Activated CD4-positive, alpha-beta T cell treated with anti-CD3 and anti-CD28 coated beads for 24 hours (primary cell): ENCODE measurements around the gene KRTAP12-2.

Source experiments
- DNase-seq, 2 donors: peaks; one replicate each; pipeline ENCODE4 v3.0.0-alpha.2; 2020; ENCODE audit warnings: low read depth in 2 of 2

Gene KRTAP12-2

GRCh38 chr21:44666401-44667320, at the start of gene KRTAP12-2:
KRTAP12-2 (minus strand) TSS chr21:44666927; CDS start chr21:44666886, 41 bp downstream.
- no peak for DNase-seq

GRCh38 chr21:44714905-44715304, 48.2 kb upstream of the KRTAP12-2 start:
- DNase-seq = no peak

- no peak for DNase-seq
These were observed 47.1 kb upstream of the KRTAP12-2 start for GRCh38 chr21:44713846-44714245.

GRCh38 chr21:44713130-44713529, 46.4 kb upstream of the KRTAP12-2 start:
- DNase-seq = no peak

GRCh38 chr21:44712203-44713028, 45.7 kb upstream of the KRTAP12-2 start:
- no peak for DNase-seq

GRCh38 chr21:44711327-44712202, 44.8 kb upstream of the KRTAP12-2 start, which contains the start of gene TSPEAR:
TSPEAR (minus strand) TSS chr21:44711572; CDS start chr21:44711514, 58 bp downstream.
- no peak for DNase-seq

- DNase-seq = no peak
These were observed 44.1 kb upstream of the KRTAP12-2 start for GRCh38 chr21:44710756-44711326.

GRCh38 chr21:44710294-44710665, 43.6 kb upstream of the KRTAP12-2 start:
- no peak for DNase-seq

GRCh38 chr21:44709426-44710293, 42.9 kb upstream of the KRTAP12-2 start:
- no peak for DNase-seq

- no peak for DNase-seq
These were observed 42.2 kb upstream of the KRTAP12-2 start for GRCh38 chr21:44708866-44709425.

GRCh38 chr21:44708213-44708865, 41.6 kb upstream of the KRTAP12-2 start:
- no peak for DNase-seq

- no peak for DNase-seq
These were observed 40.2 kb upstream of the KRTAP12-2 start for GRCh38 chr21:44706706-44707581.

- DNase-seq = no peak
These were observed 39.4 kb upstream of the KRTAP12-2 start for GRCh38 chr21:44706026-44706705.

GRCh38 chr21:44704636-44705001, 37.9 kb upstream of the KRTAP12-2 start:
- DNase-seq = no peak

GRCh38 chr21:44703731-44704635, 37.3 kb upstream of the KRTAP12-2 start:
- no peak for DNase-seq

- no peak for DNase-seq
These were observed 36.4 kb upstream of the KRTAP12-2 start for GRCh38 chr21:44702973-44703730.
